ENCODE results near the gene GRIK4. TPM values are rescaled to one million over a fixed set of nuclear protein-coding genes. Genes with fewer than 3 reads are reported as not detected.

The GRIK4 gene
- total and polyA plus RNA-seq, 4 donors = 0.05 to 0.25 (median 0.06) TPM; not detected in 1

GRCh38 chr11:120545813-120546212 is 34.3 kb downstream of the GRIK4 start (continued):
- no peak for TF ChIP-seq MAX (IDR thresholded peaks at IDR 0.05)
- TF ChIP-seq FOXA2 (IDR thresholded peaks at IDR 0.05) = no peak
- TF ChIP-seq JUND (IDR thresholded peaks at IDR 0.05) = no peak
- no peak for TF ChIP-seq GABPA (IDR thresholded peaks at IDR 0.05 in 1 of 2, conservative IDR thresholded peaks at IDR 0.05 in 1 of 2)
- no peak for TF ChIP-seq ZBTB33 (IDR thresholded peaks at IDR 0.05)

GRCh38 chr11:120546312-120547205 is 35.0 kb downstream of the GRIK4 start:
- no peaks in the 10 kb centered on the region for H3K36me3 ChIP-seq (ENCODE audit: control insufficient read depth in 4 of 4, insufficient read depth in 3 of 4, low read depth in 1 of 4, low read length in 3 of 4)
- TF ChIP-seq GABPA (IDR thresholded peaks at IDR 0.05 in 1 of 2, conservative IDR thresholded peaks at IDR 0.05 in 1 of 2) (no peak), FOXA1 (IDR thresholded peaks at IDR 0.05) (no peak), HNF4G (IDR thresholded peaks at IDR 0.05) (no peak), JUND (IDR thresholded peaks at IDR 0.05) (no peak), HNF4A (conservative IDR thresholded peaks at IDR 0.05) (no peak), SP1 (IDR thresholded peaks at IDR 0.05) (no peak), CTCF (IDR thresholded peaks at IDR 0.05; ENCODE audit: low read depth, low read length, missing input control) (no peak), FOXA2 (IDR thresholded peaks at IDR 0.05) (no peak), NR2F2 (IDR thresholded peaks at IDR 0.05) (no peak), ZBTB33 (IDR thresholded peaks at IDR 0.05) (no peak), TAF1 (conservative IDR thresholded peaks at IDR 0.05) (no peak), MAX (IDR thresholded peaks at IDR 0.05) (no peak)
- no peak overlapping the region for H3K4me3 ChIP-seq (ENCODE audit: low read depth in 1 of 3, low read length in 3 of 3)
- DNase-seq (ENCODE audit: low spot score) = no peak
- peaks cover 0 to 7% (median 3%) of the 10 kb centered on the region in 4 donors for H3K4me1 ChIP-seq (ENCODE audit: control insufficient read depth in 4 of 4, insufficient read depth in 4 of 4, low read length in 3 of 4)
- H3K9ac ChIP-seq (ENCODE audit: low read depth in 1 of 2, low read length in 2 of 2) = no peak overlapping the region
- H3K27me3 ChIP-seq (ENCODE audit: control insufficient read depth in 4 of 4, insufficient read depth in 4 of 4, low read length in 3 of 4) = no peaks in the 10 kb centered on the region
- WGBS = 81% methylated on average over 17 of the region's 17 CpGs
- peaks cover 0 to 9% (median 1%) of the 10 kb centered on the region in 4 donors for H3K9me3 ChIP-seq (ENCODE audit: control insufficient read depth in 4 of 4, low read length in 3 of 4)
- H3K27ac ChIP-seq (ENCODE audit: low read depth in 1 of 2, low read length in 2 of 2) = no peak overlapping the region

Measured in liver (tissue), 9 donors.